GM18511 (cell line): ENCODE data around the gene WFS1.

ENCODE experiments used
- ATAC-seq: cut with Tn5 transposase; IDR thresholded peaks from one replicate; pipeline ENCODE4 v1.9.1; 2021; ENCODE audit warnings: mild to moderate bottlenecking, moderate library complexity; ENCODE audit not compliant: unreplicated experiment

The WFS1 gene

DNA sequence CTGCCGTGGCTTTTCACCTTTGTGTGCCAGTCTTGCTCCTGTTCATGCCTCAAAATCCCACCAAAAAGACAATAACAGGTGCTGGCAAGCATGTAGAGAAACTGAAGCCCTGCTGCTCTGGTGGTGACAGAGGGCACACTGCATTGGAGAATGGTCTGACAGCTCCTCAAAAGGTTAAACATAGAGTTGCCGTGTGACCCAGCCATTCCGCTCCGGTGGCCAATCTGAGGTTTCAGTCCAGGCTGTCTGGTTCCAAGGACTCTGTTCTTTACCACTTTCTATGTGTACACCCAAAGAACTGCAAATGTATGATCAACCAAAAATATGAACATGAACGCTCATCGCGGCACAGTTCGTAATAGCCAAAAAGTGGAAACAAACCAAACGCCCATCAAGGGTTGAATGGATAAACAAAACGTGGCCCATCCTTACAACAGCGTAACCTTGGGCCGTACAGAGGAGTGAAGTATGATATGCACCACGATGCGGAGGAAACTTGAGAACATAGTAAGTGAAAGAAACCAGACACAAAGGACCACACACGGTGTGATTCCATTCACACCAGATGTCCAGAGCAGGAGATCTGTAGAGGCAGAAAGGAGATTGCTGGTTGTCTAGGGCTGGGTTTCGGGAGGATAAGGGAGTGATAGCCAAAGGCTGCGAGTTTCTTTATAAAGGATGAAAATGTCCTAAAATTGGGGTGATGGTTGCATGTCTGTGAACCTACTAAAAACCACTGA lies 33.6 kb upstream of the WFS1 start:
- ATAC-seq, result no peak

GRCh38 chr4:6236816-6237390 lies 32.7 kb upstream of the WFS1 start:
- ATAC-seq, result no peak

GRCh38 chr4:6239486-6239885 lies 30.2 kb upstream of the WFS1 start:
- no peak for ATAC-seq

DNA sequence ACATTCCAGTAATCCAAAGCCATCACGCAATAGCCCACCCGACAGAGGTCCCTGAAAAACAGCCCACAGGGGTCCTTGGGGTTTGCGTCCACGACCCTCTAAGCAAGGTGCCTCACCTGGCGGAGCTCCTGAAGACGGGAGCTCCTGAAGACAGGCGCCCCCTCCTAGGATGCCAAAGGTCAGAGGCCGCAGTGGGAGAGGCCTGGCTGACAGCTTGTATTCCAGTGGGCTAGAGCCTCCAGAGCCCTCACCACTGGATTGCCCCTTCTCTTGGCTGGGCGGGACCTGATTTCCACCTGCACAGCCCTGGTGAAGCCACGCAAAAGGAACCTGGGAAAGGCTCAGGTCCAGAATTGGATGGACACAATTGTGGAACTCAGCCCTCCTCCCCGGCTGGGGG lies 29.7 kb upstream of the WFS1 start:
- no peak for ATAC-seq

GRCh38 chr4:6241062-6241845 lies 28.4 kb upstream of the WFS1 start:
- no peak for ATAC-seq

- ATAC-seq, result no peak
These were observed 27.2 kb upstream of the WFS1 start for GRCh38 chr4:6242271-6243029.

GRCh38 chr4:6245246-6246169 lies 24.1 kb upstream of the WFS1 start:
- ATAC-seq, result no peak

- no peak for ATAC-seq
These were observed 23.4 kb upstream of the WFS1 start for GRCh38 chr4:6246170-6246634.

DNA sequence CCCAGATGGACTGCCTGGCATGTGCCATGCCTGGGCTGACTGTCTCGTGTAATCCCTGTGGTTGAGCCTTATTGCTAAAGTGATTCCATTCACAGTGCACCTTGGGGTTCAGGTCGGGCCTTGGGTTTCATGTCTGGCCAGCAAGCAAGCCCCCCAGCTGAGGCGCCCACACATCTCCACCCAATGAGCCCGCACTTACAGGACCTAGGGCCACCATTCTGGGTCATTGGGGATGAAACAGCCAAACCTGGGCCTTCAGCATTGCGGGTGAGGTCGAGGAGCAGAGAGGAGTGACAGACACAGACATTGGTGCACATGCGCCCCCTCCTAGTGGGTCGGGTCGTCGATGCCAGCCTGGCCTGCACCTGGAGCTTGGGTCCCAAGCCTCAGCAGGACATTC lies 21.3 kb upstream of the WFS1 start:
- no peak for ATAC-seq

DNA sequence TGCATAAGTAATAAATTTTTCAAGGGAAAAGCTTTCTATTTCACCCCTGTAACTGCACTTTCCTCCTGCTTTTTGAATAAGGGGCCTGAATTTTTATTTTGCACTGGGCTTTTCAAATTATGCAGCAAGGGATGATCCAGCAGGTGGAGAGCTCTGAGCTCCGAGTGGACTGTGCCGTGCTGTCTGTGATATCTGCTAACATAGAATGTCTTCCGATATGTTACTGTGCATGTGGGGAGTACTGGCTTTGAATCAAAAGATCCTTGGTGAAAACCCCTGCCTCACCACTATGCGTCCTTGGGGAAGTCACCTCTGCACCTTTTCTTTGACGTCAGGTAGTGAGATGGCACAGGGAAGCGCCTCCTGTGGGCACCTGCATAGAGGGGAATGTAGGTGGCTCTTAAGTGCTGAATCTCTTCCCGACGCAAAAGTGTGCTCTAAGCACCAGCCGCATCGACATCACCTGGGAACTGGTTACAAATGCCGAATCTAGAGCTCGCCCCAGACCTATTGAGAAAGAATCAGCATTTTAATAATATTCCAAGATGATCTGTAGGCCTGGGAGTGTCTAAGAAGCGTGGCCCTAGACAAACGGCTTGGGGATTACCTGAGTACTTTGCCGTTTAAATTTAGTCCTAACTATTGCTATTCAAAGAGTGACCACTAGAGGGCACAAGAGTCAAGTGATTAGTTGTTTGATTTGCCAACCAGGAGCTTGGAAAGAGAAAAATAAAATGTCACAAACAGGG lies 19.2 kb upstream of the WFS1 start:
- no peak for ATAC-seq

DNA sequence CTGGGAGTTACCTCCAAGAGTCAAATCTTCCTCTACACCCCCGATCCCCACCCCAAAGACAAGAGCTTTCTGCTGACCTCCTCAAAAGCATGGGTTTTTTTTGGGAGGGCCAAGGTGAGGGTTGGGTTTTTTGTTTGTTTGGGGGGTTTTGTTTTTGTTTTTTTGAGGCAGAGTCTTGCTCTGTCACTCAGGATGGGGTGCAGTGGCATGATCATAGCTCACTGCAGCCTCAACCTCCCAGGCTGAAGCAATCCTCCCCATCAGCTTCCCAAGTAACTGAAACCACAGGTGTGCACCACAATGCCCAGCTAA lies 18.7 kb upstream of the WFS1 start:
- ATAC-seq, result no peak

- no peak for ATAC-seq
These were observed 18.3 kb upstream of the WFS1 start for GRCh38 chr4:6251365-6251764.

- no peak for ATAC-seq
These were observed 17.6 kb upstream of the WFS1 start for GRCh38 chr4:6252051-6252450.

DNA sequence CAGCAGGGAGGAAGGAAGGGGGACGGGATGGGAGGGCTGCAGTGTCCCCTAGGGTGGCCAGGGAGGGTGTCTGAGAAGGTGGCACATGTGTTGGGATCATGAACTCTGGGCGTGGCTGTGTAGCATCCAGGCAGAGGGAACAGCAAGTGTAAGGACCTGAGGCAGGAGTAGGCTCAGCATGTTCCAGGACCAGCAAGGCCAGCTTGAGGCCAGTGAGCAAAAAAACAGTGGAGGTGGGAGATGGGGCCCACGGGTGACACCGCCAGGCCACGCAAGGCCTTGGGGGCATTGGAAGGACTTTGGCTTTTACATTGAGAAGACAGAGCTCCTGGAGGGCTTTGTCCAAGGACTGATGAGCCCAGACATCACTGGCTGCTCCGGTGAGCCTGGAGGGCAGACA lies 16.5 kb upstream of the WFS1 start:
- no peak for ATAC-seq

GRCh38 chr4:6253961-6254360 lies 15.7 kb upstream of the WFS1 start:
- no peak for ATAC-seq

DNA sequence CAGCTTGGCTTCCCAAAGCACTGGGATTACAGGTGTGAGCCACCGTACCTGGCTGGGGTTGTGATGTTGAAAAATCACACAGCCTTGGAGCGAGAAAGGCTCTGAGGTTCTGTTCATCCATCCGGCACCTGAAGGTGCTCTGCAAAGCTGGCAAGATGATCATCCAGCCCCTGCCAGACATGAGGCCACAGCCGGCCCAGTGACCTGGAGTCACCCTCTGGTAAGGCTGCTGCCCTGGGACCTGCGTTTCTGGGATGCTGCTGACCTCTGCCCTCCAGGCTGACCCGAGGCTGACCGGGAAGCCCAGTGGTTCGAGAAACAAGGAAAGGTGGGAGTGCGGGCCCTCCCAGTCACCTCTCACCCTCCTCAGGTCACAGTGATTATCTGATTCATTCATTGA lies 13.5 kb upstream of the WFS1 start:
- ATAC-seq, result no peak

DNA sequence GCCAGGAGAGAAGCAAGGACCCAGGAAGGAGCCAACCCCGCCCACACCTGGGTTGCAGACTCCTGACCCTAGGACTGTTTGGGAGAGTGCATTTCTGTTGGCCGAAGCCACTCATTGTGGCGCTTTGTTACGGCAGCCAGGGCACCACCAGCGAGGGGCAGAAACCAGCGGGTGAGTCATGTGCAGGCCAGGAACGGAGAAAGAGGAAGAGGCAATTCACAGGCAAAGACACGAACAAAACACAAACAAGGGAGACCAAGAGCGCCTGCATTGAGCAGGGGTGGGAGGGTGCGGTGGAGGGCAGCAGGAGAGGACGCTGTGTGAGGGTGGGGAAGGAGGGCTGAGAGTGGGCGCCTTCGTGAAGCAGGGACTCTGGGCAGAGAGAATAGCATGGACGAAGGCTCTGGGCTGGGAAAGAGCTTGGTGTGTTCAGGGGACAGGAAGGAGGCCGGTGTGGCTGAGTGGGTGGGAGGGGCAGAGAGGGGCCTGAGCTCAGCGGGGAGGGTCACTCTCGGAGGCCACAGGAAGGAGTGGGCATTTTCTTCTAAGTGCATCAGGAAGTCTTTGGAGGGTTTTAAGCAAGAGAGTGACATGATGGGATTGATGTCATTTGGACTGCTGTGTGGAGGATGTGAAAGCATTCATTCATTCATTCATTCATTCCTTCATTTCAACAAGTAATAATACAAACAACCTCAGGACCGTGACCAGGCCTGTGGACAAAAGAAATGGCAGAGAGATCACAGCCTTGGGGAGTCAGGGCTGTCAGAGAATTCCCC lies 12.2 kb upstream of the WFS1 start:
- ATAC-seq, result no peak

DNA sequence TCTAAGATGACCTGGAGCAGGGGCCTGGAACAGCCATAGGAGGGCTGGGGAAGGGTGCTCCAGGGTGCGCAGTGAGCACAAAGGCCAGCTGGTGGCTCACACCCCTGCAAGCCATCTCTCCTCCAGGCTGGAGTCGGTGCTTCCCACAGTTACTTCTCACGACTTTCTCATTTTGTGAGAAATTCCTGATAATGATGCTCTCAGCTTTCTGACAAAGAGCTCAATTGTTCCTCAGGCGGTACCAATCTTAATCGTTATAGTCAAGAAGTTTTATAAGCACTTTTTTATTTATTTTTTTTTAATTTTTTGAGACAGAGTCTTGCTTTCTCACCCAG lies 11.7 kb upstream of the WFS1 start:
- no peak for ATAC-seq

- no peak for ATAC-seq
These were observed 10.9 kb upstream of the WFS1 start for GRCh38 chr4:6258741-6259140.
